ENCODE results near the gene STX19.

DNA sequence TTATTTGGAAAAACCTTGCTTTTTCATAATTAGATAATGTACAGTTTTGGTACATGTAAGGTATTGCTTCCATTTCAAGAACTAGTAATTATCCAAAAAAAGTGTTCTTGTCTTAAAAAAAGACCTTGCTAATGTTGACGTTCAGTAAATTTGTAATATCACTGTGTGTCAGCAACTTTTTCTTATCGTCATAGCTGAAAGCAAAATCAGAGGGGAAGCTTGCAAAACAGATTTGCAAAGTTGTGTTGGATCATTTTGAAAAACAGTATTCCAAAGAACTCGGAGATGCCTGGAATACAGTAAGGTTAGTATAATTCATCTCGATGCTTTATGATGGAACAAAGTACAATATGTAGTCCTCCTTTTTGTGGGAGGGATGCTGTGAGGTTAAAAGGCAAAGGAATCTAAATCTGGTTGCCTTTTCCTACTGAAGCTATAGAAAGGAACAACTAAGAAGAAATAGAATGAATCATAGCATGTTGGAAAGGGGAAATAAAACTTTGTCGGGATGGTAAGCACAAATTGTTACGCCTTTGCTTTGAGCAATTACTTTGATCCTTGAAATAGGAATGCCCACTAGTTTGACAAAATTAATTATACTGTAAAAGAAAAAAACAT, 36.0 kb upstream of the STX19 start:
- TF ChIP-seq, protein P1, sequence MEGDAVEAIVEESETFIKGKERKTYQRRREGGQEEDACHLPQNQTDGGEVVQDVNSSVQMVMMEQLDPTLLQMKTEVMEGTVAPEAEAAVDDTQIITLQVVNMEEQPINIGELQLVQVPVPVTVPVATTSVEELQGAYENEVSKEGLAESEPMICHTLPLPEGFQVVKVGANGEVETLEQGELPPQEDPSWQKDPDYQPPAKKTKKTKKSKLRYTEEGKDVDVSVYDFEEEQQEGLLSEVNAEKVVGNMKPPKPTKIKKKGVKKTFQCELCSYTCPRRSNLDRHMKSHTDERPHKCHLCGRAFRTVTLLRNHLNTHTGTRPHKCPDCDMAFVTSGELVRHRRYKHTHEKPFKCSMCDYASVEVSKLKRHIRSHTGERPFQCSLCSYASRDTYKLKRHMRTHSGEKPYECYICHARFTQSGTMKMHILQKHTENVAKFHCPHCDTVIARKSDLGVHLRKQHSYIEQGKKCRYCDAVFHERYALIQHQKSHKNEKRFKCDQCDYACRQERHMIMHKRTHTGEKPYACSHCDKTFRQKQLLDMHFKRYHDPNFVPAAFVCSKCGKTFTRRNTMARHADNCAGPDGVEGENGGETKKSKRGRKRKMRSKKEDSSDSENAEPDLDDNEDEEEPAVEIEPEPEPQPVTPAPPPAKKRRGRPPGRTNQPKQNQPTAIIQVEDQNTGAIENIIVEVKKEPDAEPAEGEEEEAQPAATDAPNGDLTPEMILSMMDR (IDR thresholded peaks at IDR 0.05): no peak
- TF ChIP-seq POLR2A (IDR thresholded peaks at IDR 0.05): no peak

Data from right lobe of liver (tissue), 4 donors.